Measurements from ENCODE around the gene ZNF716.

Gene ZNF716

DNA sequence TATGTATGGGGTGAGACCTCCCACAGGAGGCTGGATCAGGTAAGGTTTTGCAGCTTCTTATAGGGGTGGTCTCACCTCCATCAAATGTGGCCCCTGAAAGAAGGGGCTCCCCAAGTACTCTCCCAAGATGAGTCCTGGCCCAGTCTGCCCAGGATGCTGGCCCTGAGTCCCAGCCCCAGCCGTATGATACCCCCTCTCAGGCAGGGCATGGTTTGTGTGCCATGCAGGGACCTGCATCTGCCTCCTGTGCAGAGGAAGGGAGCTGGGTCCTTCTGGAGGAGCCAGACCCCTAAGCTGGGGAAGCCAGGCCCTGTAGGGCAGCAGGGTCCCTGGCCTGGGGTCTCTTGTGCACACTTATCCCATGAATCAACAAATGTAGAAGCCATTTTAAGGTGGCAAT is 35.1 kb upstream of the ZNF716 start:
- Histone ChIP-seq H3K4me3 (replicated peaks; ENCODE audit: low read depth, low read length) (no peak overlapping the region), H3K27me3 (replicated peaks; ENCODE audit: control insufficient read depth, insufficient read depth, low read length) (no peaks in the 10 kb centered on the region), H3K36me3 (ENCODE audit: control insufficient read depth, insufficient read depth, low read length) (no peaks in the 10 kb centered on the region)
- TF ChIP-seq, protein P1, sequence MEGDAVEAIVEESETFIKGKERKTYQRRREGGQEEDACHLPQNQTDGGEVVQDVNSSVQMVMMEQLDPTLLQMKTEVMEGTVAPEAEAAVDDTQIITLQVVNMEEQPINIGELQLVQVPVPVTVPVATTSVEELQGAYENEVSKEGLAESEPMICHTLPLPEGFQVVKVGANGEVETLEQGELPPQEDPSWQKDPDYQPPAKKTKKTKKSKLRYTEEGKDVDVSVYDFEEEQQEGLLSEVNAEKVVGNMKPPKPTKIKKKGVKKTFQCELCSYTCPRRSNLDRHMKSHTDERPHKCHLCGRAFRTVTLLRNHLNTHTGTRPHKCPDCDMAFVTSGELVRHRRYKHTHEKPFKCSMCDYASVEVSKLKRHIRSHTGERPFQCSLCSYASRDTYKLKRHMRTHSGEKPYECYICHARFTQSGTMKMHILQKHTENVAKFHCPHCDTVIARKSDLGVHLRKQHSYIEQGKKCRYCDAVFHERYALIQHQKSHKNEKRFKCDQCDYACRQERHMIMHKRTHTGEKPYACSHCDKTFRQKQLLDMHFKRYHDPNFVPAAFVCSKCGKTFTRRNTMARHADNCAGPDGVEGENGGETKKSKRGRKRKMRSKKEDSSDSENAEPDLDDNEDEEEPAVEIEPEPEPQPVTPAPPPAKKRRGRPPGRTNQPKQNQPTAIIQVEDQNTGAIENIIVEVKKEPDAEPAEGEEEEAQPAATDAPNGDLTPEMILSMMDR (IDR thresholded peaks at IDR 0.05; ENCODE audit: insufficient read depth, low read length, poor library complexity, severe bottlenecking) = no peak
- DNase-seq (ENCODE audit: extremely low read depth, insufficient read length) = no peak

DNA sequence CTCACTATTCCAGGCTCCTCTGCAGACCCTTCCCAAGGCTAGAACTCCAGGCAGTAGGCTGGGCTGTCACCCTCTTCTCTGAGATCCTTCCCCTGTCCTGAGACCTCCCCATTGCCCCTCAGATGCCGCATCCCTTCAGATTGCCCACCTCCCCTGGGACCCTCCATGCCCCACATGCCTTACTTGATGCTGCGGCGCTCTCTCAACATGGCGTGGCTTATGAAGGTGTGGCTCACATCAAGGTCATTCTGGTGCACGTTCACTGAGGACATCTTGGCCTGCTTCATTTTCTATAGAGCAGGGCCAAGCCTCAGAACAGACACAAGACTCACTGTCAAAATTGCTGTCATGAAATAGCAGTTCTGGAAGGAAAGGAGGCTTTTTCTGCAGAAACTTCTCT is 34.7 kb upstream of the ZNF716 start:
- no peaks in the 10 kb centered on the region for H3K36me3 ChIP-seq (ENCODE audit: control insufficient read depth, insufficient read depth, low read length)
- no peaks in the 10 kb centered on the region for H3K27me3 ChIP-seq (replicated peaks; ENCODE audit: control insufficient read depth, insufficient read depth, low read length)
- no peak for DNase-seq (ENCODE audit: extremely low read depth, insufficient read length)
- TF ChIP-seq, protein P1 (IDR thresholded peaks at IDR 0.05; ENCODE audit: insufficient read depth, low read length, poor library complexity, severe bottlenecking) = no peak
- H3K4me3 ChIP-seq (replicated peaks; ENCODE audit: low read depth, low read length) = no peak overlapping the region

DNA sequence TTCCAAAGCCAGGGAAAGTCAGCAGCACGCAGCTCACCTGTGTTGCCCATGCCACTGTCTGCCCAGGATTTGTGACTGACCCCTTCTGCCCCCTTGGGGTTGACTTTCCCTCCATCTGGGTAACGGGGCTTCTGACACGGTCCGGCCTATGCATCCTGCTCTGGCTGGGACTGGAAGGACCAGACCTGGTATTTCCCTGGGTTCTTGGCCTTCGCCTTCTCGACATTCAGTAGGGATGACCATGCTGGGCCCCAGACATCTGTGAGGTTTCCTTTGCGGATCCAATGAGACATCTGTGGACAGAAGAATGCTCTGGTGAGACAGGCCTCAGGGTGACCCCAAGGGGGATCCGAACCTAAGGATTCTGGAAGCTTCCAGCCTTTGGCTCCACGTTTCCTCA is 34.2 kb upstream of the ZNF716 start:
- no peaks in the 10 kb centered on the region for H3K27me3 ChIP-seq (replicated peaks; ENCODE audit: control insufficient read depth, insufficient read depth, low read length)
- TF ChIP-seq, protein P1 (IDR thresholded peaks at IDR 0.05; ENCODE audit: insufficient read depth, low read length, poor library complexity, severe bottlenecking) = no peak

DNA sequence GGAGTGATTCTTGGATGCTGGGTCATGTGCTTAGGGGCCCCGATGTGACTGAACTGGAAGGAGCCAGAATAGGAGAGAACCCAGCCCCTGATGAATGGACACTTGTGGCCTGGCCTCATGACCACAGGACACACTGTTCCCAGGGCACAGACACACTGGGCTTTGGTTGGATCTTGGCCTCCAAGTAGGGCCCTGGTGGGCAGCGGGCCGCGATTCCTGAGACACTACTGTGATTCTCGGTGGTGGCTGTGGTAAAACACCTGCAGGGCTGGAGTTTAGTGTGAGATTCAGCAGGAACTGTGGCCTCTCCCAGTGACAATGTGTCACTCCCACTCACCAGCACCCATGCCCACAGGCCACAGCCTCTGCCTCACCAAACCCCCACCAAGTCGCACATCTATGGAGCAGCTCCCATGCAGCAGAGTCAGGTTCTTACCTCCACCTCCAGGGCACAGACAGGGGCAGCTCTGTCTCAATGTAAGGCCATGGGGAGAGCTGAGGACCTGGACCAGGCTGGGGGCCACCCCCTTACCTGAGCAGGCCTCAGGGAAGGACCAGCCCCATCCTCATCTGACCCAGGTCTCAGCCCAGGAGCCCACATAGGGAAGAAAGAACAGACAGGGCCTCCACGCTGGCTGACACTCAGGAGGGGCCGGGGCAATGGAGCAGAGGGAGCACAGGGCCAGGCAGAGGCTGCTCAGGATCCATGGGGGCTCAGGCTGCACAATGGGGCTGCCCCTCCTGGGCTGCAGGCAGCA is 33.2 kb upstream of the ZNF716 start:
- Histone ChIP-seq H3K36me3 (ENCODE audit: control insufficient read depth, insufficient read depth, low read length) (no peaks in the 10 kb centered on the region), H3K4me3 (replicated peaks; ENCODE audit: low read depth, low read length) (no peak overlapping the region), H3K27me3 (replicated peaks; ENCODE audit: control insufficient read depth, insufficient read depth, low read length) (no peaks in the 10 kb centered on the region)
- no peak for DNase-seq (ENCODE audit: extremely low read depth, insufficient read length)
- TF ChIP-seq, protein P1 (IDR thresholded peaks at IDR 0.05; ENCODE audit: insufficient read depth, low read length, poor library complexity, severe bottlenecking) = no peak

More for the DNA sequence above, 34.2 kb upstream of the ZNF716 start:
- Histone ChIP-seq H3K36me3 (ENCODE audit: control insufficient read depth, insufficient read depth, low read length) (no peaks in the 10 kb centered on the region), H3K4me3 (replicated peaks; ENCODE audit: low read depth, low read length) (no peak overlapping the region)
- DNase-seq (ENCODE audit: extremely low read depth, insufficient read length) = no peak

DNA sequence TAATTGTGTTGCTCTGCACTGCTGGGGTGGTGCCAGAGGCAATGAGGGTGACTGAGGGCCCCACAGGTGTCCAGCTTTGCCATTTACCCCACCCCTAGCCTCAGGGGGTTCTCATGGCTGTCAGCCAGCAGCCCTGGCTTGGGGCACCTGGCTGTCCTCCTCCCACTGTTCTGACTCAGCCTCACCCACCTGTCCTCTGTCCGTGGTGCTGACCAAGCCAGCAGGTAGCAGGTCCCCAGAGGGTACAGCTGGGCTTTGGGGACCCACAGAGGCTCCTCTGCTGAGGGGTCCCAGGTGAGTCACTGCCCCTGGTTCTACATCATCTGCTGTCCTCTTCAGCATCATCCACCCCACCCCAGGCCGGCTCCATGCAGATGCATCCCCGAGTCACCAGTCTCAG is 32.2 kb upstream of the ZNF716 start:
- H3K4me3 ChIP-seq (replicated peaks; ENCODE audit: low read depth, low read length) = no peak overlapping the region
- TF ChIP-seq, protein P1 (IDR thresholded peaks at IDR 0.05; ENCODE audit: insufficient read depth, low read length, poor library complexity, severe bottlenecking) = no peak
- DNase-seq (ENCODE audit: extremely low read depth, insufficient read length) = no peak
- H3K27me3 ChIP-seq (replicated peaks; ENCODE audit: control insufficient read depth, insufficient read depth, low read length) = no peaks in the 10 kb centered on the region
- H3K36me3 ChIP-seq (ENCODE audit: control insufficient read depth, insufficient read depth, low read length) = no peaks in the 10 kb centered on the region

Data from GM06990 (cell line).